HepG2 (cell line): Measurements from ENCODE around the gene ZMIZ2. TPM values are rescaled to one million over a fixed set of nuclear protein-coding genes. Genes with fewer than 3 reads are reported as not detected.

Experiments
- ATAC-seq: fragments of 200-7000 bp; cut with Tn5 transposase; 3 replicates; pipeline ENCODE4 v1.9.1; 2020; ENCODE audit warnings: mild to moderate bottlenecking, moderate library complexity
- BruUV-seq: library from RNA; stranded (reverse); fragments of 400-500 nt; replicated peaks from 2 replicates; lab custom pipeline; 2021; lab: Mats Ljungman, UMichigan
- CTCF ChIA-PET: fragments of 300-600 bp; formaldehyde crosslinking; extraction: SDS; loops from one replicate; lab custom pipeline; 2021; ENCODE audit warnings: low total read pairs, inconsistent platforms, low intra/inter-chr PET ratio; lab: Yijun Ruan, JAX
- POLR2A ChIA-PET: fragments of 350-600 bp; sonication (Branson Sonifier 250); formaldehyde crosslinking; loops from one replicate; lab custom pipeline; 2020; ENCODE audit warnings: antibody characterized with exemption, inconsistent platforms; lab: Yijun Ruan, JAX
- DNase-seq: peaks from one replicate; pipeline ENCODE4 v3.0.0-alpha.2; 2015; ENCODE audit warnings: low spot score
- FAIRE-seq: peaks from 3 replicates; lab custom pipeline; 2011; peaks lifted over from hg19 to GRCh38; lab: Jason Lieb, UNC
- H2AFZ ChIP-seq: one replicate; pipeline ENCODE4 v1.6.1; 2011; ENCODE audit warnings: low read length, inconsistent platforms
- H3K27ac ChIP-seq: fragments of 300-600 bp; 3 replicates; pipeline ENCODE4 v1.8.0; 2011; ENCODE audit warnings: mixed run types, mild to moderate bottlenecking, mixed read lengths, low read length, inconsistent platforms; ENCODE audit not compliant: insufficient read depth; ENCODE audit errors: extremely low read length
- H3K27me3 ChIP-seq, 2 experiments: fragments of 200-600 bp in 1 of 2; 2 replicates in 1 of 2; 3 replicates in 1 of 2; pipeline versions ENCODE4 v1.6.0 to v1.8.0; 2011; ENCODE audit warnings: low read length in 2 of 2, mild to moderate bottlenecking in 2 of 2, moderate library complexity in 2 of 2, inconsistent platforms in 1 of 2; ENCODE audit not compliant: insufficient read depth in 2 of 2, control insufficient read depth in 1 of 2
- H3K36me3 ChIP-seq, 2 experiments: fragments of 200-600 bp in 1 of 2; replicated peaks in 1 of 2; 2 replicates in 1 of 2; 3 replicates in 1 of 2; pipeline versions ENCODE4 v1.5.1 to v1.8.0; 2011; ENCODE audit warnings: low read length in 2 of 2, inconsistent platforms in 1 of 2; ENCODE audit not compliant: insufficient read depth in 2 of 2, control insufficient read depth in 1 of 2
- H3K4me1 ChIP-seq: 2 replicates; pipeline ENCODE4 v1.5.1; 2012; ENCODE audit warnings: low read length, inconsistent platforms; ENCODE audit not compliant: insufficient read depth
- H3K4me2 ChIP-seq: 2 replicates; pipeline ENCODE4 v1.6.0; 2011; ENCODE audit warnings: low read depth, low read length, inconsistent platforms
- H3K4me3 ChIP-seq, 3 experiments: fragments of 200-600 bp in 1 of 3; sonication (generic), shearing (Covaris generic) in 1 of 3; replicated peaks in 1 of 3; 2 replicates each; pipeline ENCODE4 v1.5.1; 2011 to 2016; ENCODE audit warnings: low read length in 3 of 3, inconsistent platforms in 2 of 3, low read depth in 2 of 3, mild to moderate bottlenecking in 2 of 3, control low read depth in 1 of 3, mixed read lengths in 1 of 3; ENCODE audit not compliant: insufficient read depth in 1 of 3
- H3K79me2 ChIP-seq: one replicate; pipeline ENCODE4 v1.6.1; 2011; ENCODE audit warnings: low read length, inconsistent platforms; ENCODE audit not compliant: insufficient read depth
- H3K9ac ChIP-seq: 2 replicates; pipeline ENCODE4 v1.6.0; 2011; ENCODE audit warnings: mild to moderate bottlenecking, low read depth, low read length, inconsistent platforms; ENCODE audit not compliant: insufficient read depth
- H3K9me3 ChIP-seq: 2 replicates; pipeline ENCODE4 v1.5.1; 2012; ENCODE audit warnings: mild to moderate bottlenecking, low read length
- H4K20me1 ChIP-seq: 2 replicates; pipeline ENCODE4 v1.6.0; 2011; ENCODE audit warnings: inconsistent platforms, mild to moderate bottlenecking, low read length, moderate library complexity; ENCODE audit not compliant: insufficient read depth
- ARNT2 ChIP-seq: sonication (generic); formaldehyde crosslinking; IDR thresholded peaks from 2 replicates; pipeline ENCODE4 v1.8.0; 2022; ENCODE audit warnings: mild to moderate bottlenecking, low read depth, missing genetic modification reagents, moderate library complexity
- FIP1L1 ChIP-seq: fragments of 200-400 bp; formaldehyde crosslinking; IDR thresholded peaks from 2 replicates; pipeline ENCODE4 v1.6.1; 2018; ENCODE audit warnings: low read depth, mild to moderate bottlenecking, low read length, moderate library complexity, borderline replicate concordance; ENCODE audit not compliant: insufficient read depth
- MED13 ChIP-seq: sonication (generic); formaldehyde crosslinking; IDR thresholded peaks from 2 replicates; pipeline ENCODE4 v1.5.0; 2020; ENCODE audit warnings: missing genetic modification reagents
- PHF21A ChIP-seq: sonication (generic); formaldehyde crosslinking; IDR thresholded peaks from 2 replicates; pipeline ENCODE4 v1.5.0; 2020; ENCODE audit warnings: mild to moderate bottlenecking, missing genetic modification reagents
- RBFOX2 ChIP-seq: fragments of 200-400 bp; formaldehyde crosslinking; IDR thresholded peaks from 2 replicates; pipeline ENCODE4 v1.6.1; 2017; ENCODE audit warnings: low read depth, mild to moderate bottlenecking, low read length
- ZFP36 ChIP-seq: fragments of 150-350 bp; IDR thresholded peaks from 2 replicates; pipeline ENCODE4 v1.6.1; 2018; ENCODE audit warnings: borderline replicate concordance, low read length, low read depth; ENCODE audit not compliant: partially characterized antibody
- ZNF562 ChIP-seq: sonication (generic); formaldehyde crosslinking; IDR thresholded peaks from 2 replicates; pipeline ENCODE4 v1.8.0; 2022; ENCODE audit warnings: missing genetic modification reagents, borderline replicate concordance
- WGBS: methylation state at CpG from one replicate; pipeline ENCODE4 v1.1.6; 2017; ENCODE audit warnings: low lambda C conversion rate; 5-methylcytosine and 5-hydroxymethylcytosine counted together
- in situ Hi-C: cut with HindIII; loops from 2 replicates; pipeline ENCODE4 v1.10.0; 2017; ENCODE audit warnings: low pct_unique_long_range_greater_than_20kb; ENCODE audit not compliant: extremely low pct_ligation_motif_present
- intact Hi-C: fragments of 100-400 bp; cut with micrococcal nuclease; formaldehyde crosslinking; loops from one replicate; pipeline ENCODE4 v1.10.0; 2022; ENCODE audit not compliant: unreplicated experiment
- polyA plus RNA-seq, 8 experiments: library from polyadenylated mRNA; depleted of rRNA in 3 of 8; stranded (reverse) in 7 of 8; unstranded in 1 of 8; fragments of >200 nt; fragmentation: Illumina TruSeq in 4 of 8; extraction: Trizol in 4 of 8; gene quantifications; 2 replicates each; pipeline versions ENCODE4 v1.2.1 to v1.2.3, GENCODE V29; 2011 to 2016; ENCODE audit warnings: low read depth in 4 of 8, missing spikeins in 1 of 8, mixed read lengths in 1 of 8; ENCODE audit not compliant: insufficient read depth in 1 of 8
- total RNA-seq, 5 experiments: library from RNA; depleted of rRNA; stranded (reverse); fragments of >200 nt; fragmentation: Illumina TruSeq; extraction: Trizol; gene quantifications; 2 replicates each; pipeline ENCODE4 v1.2.3, GENCODE V29; 2016; ENCODE audit warnings: low read depth in 1 of 5
- TF ChIP-seq, protein P1 (sequence below): sonication (generic); IDR thresholded peaks from 2 replicates; pipeline ENCODE4 v1.6.1; 2016; ENCODE audit warnings: low read depth, borderline replicate concordance

The ZMIZ2 gene
- total and polyA plus RNA-seq, 2 of the 13 experiments (the other 11 are each of a cell fraction or from before 2014, with no cell fraction given) = 4.9 to 7.9 TPM

DNA sequence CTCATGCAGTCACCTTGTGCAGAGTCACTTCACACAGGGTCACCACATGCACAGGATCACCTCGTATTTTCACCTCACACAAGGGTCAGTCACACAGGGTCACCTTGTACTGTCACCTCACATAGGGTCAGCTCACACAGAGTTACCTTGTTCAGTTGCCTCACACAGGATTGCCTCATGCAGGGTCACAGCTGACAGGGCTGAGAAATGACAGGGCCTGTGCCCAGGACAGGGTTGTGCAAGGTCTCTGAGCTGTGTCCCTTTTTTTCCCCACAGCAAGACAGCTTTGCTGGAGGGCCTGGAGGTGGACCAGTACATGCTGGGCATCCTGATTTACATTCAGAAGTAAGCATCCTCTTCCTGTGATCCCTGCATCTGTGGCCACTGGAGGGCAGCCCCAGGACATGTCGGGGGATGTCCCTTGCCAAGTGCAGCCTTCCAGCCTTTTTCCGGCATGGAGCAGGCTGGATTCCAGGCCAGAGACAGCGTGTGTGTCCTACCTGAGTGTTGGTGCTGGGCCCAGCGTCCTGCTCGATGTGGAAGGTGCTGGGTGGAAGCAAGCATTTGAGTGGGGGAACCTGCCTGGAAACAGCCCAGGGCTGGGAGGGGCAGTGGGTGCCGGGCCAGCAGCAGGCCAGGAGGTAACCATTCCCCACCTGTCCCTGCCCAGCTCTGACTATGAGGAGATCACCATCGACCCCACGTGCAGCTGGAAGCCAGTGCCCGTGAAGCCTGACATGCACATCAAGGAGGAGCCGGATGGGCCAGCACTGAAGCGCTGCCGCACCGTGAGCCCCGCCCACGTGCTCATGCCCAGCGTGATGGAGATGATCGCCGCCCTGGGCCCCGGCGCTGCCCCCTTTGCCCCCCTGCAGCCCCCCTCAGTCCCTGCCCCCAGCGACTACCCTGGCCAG, 16.3 kb downstream of the ZMIZ2 start (continued):
- TF ChIP-seq ARNT2 (CRISPR knock-in tag) = no peak
- TF ChIP-seq PHF21A (CRISPR knock-in tag) = no peak
- TF ChIP-seq MED13 = no peak

DNA sequence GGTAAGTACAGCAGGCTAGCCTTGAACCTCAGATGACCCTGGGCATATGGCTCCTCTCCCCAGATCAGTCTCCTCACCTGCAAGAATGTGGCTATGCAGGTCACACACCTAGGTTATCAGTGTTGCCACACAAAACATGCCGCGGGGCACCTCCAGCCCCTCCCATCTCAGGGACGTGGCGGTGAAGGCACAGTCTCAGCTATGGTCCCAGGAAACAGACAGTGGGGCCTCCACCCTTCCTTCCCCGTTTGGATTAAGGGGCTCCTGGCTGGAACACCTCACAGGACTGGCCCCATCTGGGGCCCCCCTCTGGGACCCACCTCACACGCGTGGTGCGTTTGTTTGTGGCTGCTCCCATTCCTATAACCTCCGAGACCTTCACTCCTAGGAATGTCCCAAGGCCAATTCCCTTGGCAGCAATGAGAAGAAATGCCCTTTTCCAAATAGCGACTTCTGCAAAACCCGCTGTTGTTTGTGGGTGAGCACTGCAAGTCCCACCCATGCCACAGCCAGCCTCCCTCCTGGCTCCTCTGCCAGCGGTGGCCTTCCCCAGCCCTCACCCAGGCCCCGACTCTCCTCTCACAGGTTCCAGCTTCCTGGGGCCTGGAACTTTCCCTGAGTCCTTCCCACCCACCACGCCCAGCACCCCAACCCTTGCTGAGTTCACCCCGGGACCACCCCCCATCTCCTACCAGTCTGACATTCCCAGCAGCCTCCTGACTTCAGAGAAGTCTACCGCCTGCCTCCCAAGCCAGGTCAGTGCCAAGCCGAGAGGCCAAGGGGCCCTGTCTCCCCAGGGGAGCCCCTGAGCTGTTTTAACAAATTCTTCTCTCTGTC, 17.1 kb downstream of the ZMIZ2 start:
- no peaks in the 10 kb centered on the region for H4K20me1 ChIP-seq
- no peak overlapping the region for H2AFZ ChIP-seq
- H3K79me2 ChIP-seq = no peaks in the 10 kb centered on the region
- in situ Hi-C loops (loop anchor here (25.0 kb wide), 1 partner anchor 178 kb away; the partner anchor contains the start of gene TMED4), intact Hi-C loops (no loop called here)
- peaks cover 33 to 46% of the 10 kb centered on the region in 2 experiments; a peak in 4 of 5 replicates for H3K36me3 ChIP-seq
- 93% methylated on average over 15 of the region's 17 CpGs for WGBS
- H3K9ac ChIP-seq = no peak overlapping the region
- no peak overlapping the region for H3K27ac ChIP-seq
- ChIA-PET POLR2A (no interaction called here), CTCF (no interaction called here)
- TF ChIP-seq FIP1L1 (no peak), RBFOX2 (no peak), ZFP36 (no peak), ZNF562 (CRISPR knock-in tag) (no peak)
- TF ChIP-seq, protein P1, sequence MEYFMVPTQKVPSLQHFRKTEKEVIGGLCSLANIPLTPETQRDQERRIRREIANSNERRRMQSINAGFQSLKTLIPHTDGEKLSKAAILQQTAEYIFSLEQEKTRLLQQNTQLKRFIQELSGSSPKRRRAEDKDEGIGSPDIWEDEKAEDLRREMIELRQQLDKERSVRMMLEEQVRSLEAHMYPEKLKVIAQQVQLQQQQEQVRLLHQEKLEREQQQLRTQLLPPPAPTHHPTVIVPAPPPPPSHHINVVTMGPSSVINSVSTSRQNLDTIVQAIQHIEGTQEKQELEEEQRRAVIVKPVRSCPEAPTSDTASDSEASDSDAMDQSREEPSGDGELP = no peak
- no peak for ATAC-seq
- no TSS peak for BruUV-seq
- H3K4me1 ChIP-seq = peaks cover 33% of the 10 kb centered on the region
- no peaks in the 10 kb centered on the region for H3K27me3 ChIP-seq
- no peak for FAIRE-seq
- no peaks in the 10 kb centered on the region for H3K9me3 ChIP-seq
- no peak overlapping the region for H3K4me2 ChIP-seq
- DNase-seq = no peak
- H3K4me3 ChIP-seq = no peak overlapping the region
